ENCODE measurements around the gene CCNO.

Gene CCNO

DNA sequence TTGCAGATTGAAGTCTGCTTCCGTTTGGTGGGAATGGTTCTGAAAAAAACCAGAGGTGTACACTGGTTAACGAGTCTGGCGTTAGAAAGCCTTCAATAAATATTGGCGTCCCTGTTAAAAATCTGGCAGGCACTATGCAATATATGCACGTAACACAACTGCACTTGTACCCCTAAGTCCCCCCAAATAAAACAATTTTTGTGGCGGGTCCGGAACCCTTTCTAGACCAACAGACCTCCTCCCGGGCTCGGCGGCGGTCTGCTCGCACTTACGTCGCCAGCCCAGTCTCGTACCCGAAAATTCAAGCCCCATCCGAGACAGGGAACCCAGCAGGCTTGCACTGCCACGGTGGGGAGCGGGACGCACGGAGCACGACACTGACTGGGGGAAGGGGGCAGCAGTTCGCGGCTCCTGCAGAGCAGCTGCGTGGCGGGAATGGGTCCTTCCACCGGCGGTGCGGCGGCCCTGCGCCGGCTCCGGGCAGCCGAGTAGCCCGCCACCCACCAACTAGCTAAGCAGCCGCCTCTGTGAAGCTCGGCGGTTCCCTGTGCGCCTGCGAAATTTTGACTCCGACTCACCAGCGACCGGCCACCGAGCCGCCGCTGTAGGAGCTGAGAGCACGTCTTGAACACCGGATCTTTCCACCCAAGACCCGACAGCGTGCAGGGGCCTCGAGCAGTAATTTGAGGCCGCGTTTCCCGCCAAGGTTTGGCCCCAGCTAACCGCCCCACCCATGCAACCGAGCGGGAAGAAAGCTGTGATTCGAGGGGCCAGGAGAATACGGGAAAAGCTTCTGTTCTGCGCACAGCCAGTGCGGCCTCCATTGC is 10.2 kb downstream of the CCNO start:
- no peak for DNase-seq

- DNase-seq = no peak
Observed at GRCh38 chr5:55222092-55222984, 11.1 kb downstream of the CCNO start.

DNA sequence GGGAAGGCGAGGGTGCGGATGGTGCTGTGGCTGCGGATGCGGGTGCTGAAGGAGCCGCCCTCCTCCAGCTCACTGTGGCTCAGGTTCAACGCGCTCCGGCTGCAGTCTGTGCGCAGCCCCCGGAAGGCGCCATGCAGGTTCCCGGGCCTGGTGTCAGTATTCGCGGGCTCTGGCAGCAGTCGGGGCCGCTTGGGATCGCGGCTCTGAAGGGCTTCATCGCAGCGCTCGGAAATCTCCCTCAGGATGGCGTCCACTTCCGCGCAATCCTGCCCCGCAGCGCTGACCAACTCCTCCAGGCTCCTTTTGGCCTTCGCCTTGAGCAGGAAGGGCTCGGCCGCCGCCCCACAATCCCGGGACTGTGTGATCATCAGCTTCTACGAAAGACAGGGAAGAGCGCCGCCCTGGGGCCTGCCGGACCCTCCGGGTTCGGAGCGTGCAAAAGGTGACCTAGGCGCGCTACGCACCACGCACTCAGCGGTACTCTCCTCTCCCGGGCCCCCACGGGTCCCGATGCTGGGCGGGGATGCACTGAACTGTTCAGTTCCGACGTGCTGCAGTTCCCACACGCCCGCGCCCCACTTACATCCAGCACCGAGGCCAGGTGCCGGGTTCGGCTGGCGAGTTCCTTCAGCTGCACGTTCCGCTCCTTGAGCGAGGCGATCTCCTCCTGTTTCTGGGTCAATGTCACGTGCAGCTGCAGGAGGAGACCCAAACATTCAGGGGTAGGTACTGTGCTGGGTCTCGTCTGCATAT is 12.8 kb downstream of the CCNO start:
- DNase-seq = no peak

- no peak for DNase-seq
Observed at GRCh38 chr5:55219770-55220169, 13.6 kb downstream of the CCNO start.

- no peak for DNase-seq
Observed at GRCh38 chr5:55218967-55219366, 14.4 kb downstream of the CCNO start.

DNA sequence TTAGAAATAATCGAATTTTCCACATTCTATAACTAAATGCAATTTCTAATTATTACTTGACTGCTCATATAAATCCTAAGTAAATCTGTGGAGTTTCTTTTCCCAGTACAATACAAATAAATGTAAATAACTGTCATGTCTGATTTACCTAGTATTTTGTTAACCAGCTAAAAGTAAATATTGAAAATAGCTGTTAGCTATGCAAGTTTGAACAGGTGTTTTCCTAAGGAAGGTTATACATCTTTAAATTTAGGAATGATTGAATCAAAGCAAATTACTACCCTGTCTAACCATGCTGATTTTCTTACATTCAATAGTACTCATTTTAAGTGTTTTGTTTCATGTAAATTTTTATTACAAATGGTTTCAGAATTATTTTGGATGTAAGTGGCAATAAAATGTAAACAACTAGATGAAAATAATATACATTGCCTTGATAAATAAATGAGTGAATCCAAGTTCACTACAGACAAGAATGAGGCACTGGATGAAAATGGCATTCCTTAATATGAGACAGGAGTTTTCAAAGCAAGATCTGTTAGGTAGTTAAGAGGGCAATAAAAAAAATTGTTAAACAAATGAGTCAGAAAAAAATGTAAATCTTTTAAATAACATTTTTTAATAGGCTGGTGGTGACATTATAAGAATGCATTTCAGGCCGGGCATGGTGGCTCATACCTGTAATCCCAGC is 22.1 kb downstream of the CCNO start:
- no peak for DNase-seq

- no peak for DNase-seq
Observed at GRCh38 chr5:55205001-55205400, 28.4 kb downstream of the CCNO start.

GRCh38 chr5:55191165-55191564 is 42.2 kb downstream of the CCNO start:
- no peak for DNase-seq

GRCh38 chr5:55188656-55189540 is 44.5 kb downstream of the CCNO start:
- DNase-seq = no peak

GRCh38 chr5:55187370-55187769 is 46.0 kb downstream of the CCNO start:
- no peak for DNase-seq

Data from T1000 (cell line).